Glomerular visceral epithelial cell (primary cell): ENCODE measurements around the gene AOPEP.

Source experiments
- DNase-seq: peaks from one replicate; pipeline ENCODE4 v3.0.0-alpha.2; 2016; ENCODE audit errors: extremely low spot score

Gene AOPEP

DNA sequence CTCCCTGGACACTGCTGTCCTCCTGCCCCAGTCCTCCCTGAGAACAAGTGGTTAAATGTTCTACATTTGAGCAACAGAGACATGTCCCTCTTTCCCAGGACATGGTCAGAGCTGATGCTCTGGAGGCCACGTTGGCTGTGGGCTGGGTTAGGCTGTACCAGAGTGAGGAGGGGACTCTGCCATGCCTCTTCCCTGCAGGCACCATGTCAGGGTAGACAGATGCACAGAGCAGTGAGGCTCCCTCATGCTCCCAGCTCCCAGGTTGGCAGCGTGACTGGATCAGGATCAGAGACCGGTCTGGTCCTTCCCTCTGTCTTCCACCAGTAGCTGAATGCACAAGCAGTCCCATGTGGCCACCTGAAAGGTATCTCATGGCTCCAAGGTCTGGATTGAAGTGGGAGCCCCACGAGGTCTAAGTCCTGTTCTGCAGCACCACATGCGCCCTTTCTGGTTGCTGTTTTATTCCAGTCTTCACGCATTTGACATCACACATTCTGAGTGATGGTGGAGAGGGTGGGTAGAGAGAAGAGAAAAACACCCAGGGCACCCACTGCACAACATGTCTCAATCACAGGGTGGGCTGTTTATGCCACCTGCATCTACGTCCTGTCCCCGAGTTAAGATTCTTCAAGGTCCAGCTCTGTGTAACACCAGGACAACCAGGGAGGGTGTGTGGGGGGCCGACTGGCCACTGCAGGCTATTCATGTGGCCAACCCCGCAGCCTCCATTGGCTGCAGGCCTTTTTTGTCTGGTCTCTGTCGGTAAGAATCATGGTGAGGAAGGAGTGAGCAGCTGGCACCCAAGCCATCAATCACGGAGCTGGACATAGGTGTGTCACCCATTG, 386.2 kb downstream of the AOPEP start:
- DNase-seq, result no peak

- no peak for DNase-seq
Observed at GRCh38 chr9:95115104-95115503, 388.6 kb downstream of the AOPEP start.

DNA sequence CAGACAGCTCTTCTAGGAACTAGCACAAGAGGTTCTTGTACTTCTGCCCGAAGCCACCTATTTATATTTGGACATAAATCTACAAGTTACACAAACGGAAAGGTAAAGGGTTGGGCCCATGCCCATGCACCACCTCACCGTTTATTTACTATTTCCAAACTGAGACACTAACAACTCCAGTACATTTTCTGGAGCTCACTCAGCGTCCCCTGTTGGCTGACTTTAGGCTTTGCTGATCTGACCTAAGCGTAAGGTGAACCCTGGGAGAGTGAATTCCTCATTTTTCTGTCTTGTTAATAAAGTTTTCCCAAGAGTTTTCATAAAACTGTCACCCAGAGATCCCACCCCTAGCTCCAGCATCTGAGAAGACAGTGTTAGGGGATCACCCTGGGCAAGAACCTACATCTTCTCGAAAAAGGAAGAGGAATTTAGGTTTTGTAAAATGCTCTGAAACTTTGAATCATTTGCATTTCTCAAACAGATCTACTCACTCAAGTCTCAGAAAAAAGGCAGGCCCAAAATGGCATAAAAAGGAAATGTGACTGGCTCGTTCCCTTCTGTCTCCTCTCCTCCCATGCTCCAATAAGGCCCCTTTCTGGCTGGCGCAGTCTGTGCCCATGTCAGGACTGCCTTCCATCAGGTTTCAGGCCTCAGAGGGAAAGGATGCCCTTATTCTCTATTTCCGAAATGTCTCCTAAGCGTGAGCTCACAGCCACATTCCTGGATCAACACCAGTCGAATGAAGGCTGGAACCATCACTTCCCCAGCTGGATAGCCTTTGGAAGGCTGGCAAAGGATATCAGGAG, 389.7 kb downstream of the AOPEP start:
- no peak for DNase-seq

GRCh38 chr9:95116808-95117204, 390.3 kb downstream of the AOPEP start:
- DNase-seq, result no peak

GRCh38 chr9:95118596-95118995, 392.1 kb downstream of the AOPEP start:
- DNase-seq, result no peak

- no peak for DNase-seq
Observed at GRCh38 chr9:95120781-95121370, 394.4 kb downstream of the AOPEP start.

- no peak for DNase-seq
Observed at GRCh38 chr9:95124582-95125367, 398.3 kb downstream of the AOPEP start.

- DNase-seq, result no peak
Observed at GRCh38 chr9:95125652-95126051, 399.2 kb downstream of the AOPEP start.

- DNase-seq, result no peak
Observed at GRCh38 chr9:95126739-95127138, 400.2 kb downstream of the AOPEP start.

GRCh38 chr9:95127249-95128176, 401.0 kb downstream of the AOPEP start:
- DNase-seq, result peak; percentile 77

DNA sequence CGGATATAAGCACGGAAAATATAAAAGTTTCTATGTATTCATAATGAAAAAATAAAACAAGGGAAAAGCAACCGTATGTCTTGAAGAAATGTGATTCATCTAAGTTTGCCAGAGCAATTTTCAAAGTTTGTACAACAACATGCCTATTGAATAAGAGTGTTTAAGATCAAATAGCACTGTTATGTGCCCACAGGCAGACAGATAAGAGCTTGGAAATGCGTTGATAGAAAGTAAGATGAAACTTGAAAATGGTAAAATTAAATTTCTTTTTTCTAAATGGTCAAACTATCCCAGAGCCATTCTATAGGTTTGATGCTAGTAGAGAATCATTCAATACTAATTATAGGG, 401.7 kb downstream of the AOPEP start:
- DNase-seq, result no peak

DNA sequence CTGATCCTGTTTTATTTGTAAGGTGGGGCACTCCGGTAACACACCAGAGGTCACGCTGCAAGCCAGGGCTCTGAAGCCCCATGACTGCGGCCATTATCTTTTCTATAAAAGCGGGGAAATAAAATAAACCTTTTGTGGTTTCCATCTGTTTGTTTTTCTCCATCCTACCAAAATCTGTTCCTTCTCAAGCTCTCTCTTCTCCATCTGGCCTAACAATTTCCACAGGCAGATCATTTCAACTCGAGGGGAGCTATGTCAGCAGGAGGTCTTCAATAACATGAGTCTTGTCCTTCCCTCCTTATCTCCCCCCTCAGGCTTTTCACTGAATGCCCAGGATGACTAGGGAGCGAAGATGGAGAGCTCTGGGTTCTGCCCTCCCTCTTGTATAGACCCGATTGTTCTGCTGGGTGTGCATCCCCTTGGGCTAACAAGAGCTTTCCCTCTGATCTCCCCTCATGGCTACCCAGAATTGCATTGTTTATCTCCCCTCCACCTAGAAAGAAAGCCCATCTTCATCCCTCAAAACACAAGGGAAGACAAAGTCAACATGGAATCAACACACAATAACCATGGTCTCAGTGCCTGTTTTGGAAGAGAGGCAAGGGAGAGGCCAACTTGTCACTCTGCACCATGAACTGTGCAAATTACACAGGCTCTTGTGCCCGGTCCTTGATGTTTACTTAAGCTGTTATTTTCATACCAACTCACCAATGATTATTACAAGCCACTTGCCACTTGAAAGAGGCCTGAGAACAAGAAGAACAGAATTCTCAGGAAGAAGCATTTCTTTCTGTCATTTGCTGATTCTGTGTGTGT, 403.2 kb downstream of the AOPEP start:
- no peak for DNase-seq

DNA sequence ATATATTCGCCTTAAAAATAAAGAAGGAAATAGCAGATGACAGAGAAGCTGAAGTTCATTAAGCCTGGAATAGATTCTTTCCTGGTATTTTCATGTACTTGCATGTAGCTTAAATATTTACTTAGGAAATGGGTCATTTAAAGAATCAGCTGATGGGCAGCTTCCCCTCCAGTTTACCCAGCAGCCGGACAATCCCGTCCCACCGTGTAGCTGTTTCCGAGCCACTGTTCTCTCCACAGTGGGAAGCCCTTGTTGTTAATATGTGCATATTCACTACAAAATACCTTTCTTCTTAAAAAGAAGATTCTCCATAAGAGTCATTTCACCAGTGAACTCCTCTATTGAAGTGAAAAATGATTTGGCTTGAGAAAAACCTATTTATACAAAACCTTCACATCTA, 404.0 kb downstream of the AOPEP start:
- no peak for DNase-seq

DNA sequence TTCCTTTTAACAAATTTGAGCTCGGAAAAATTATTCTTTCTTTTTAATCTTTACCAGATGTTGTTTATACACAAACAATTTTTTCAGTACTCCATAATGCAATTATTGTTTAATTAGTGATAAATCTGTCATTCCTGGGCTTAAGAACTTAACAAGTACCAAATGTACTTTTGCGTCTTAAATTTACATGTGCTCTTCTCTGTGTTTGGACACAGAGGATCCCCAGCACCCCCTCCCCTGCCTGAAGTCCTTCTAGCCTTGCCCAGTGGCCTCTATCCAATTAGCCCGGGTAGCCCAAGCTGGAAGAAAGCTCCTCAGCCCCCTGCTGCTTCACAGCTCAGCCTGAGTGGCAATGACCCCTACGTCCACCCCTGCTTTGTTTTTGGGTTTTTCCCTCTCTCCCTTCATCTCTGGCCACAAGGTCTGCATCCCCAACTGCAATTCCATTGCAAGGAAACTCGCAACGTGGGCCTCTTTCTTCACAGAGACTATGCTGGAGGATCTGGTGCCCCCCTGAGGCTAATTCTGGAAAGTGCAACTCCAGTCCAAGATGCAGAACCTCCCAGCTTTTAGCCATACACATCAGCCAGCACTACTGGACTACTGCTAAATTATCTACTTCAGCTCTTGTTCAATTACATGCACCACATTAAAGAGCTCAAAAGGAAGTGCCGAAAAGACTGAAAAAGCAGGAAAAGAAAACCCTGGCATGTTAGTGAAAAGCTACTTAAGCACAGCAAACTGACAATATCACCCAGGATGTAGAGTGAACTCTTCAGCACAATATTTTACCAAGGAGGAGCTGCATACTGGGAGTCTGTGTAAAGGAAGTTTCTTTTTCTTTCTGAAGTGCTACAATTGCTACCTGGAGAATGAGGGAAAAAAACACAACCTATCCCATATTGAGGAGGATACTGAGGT, 404.8 kb downstream of the AOPEP start:
- DNase-seq, result peak; percentile 67

DNA sequence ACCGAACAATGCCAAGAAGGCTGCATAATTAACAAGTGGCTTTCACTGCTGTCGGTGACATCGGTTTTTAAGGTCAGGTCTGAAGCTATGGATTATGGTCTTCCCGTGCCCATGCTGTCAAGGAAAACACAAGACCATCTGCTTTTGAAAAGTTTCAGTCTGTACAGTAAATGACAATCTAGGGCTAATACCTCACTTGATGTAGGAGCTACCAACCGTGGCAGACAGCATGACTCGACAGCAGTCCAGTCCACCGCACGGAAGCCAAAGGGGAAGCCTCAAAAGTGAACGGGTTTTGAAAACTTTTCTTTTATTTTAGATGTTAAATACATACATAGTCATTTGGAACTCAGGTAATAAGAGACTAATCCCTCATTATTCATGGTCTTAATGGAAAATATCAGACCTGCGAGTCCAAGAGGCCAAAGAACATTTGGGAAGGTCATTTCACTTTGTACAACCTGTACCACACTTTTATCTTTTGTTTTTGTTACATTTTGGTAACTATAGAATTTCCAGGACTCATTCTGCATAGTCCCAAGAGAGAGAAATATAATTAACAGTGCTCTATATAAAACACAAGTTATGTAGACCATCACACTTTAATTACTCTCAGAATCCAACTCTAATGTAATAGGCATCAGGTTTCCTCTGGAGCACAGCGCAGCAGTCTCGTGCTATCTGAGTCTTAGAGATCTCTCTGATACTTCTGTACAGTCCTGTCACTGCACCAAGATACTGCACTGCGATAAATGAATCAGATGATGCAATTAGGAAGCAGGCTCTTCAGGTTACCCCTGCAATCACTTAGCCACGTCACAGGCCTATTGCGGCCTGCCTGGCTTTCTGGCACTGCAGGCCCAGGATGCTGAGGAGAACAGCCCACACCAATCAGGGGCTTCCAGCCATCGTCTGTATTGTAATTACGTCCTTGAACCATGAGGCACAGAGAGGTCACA, 406.1 kb downstream of the AOPEP start:
- DNase-seq, result peak; percentile 42

- DNase-seq, result no peak
Observed at GRCh38 chr9:95133325-95133705, 406.8 kb downstream of the AOPEP start.

GRCh38 chr9:95134457-95134881, 408.0 kb downstream of the AOPEP start:
- no peak for DNase-seq

DNA sequence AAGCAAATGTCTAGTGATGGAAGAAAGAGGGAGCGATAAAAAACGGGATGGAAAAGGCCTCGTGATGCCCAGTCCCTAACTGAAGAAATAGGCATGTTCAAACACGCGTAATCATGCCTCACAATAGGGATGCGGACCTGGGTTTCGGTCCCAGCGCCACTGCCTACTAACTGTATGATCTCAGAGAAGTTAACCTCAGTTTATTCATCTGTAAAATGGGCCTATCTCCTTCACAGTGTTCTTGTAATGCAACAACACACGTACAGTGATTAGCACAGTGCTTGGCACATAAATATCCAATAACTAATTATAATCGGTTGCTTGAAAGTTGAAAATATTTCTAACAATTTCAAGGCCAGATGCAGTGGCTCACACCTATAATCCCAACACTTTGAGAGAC, 409.3 kb downstream of the AOPEP start:
- DNase-seq, result no peak
